Spinal cord (tissue), 10 donors: Measurements from ENCODE around the gene SAE1. TPM values are rescaled to one million over a fixed set of nuclear protein-coding genes. Genes with fewer than 3 reads are reported as not detected.
A peak's percentile ranks its signal among the peaks of the same experiment; 100 is the strongest.

ENCODE experiments used
- DNase-seq, 6 donors: peaks; one replicate each; pipeline versions ENCODE4 v3.0.0 to v3.0.0-alpha.2; 2013 to 2015; ENCODE audit warnings: low spot score in 6 of 6, low read depth in 4 of 6
- H3K27ac ChIP-seq: one replicate; pipeline ENCODE4 v1.5.1; 2013; ENCODE audit warnings: low read depth, low read length, control low read depth
- H3K27me3 ChIP-seq: one replicate; pipeline ENCODE4 v1.6.1; 2013; ENCODE audit warnings: low read length; ENCODE audit not compliant: control insufficient read depth, insufficient read depth
- H3K36me3 ChIP-seq: one replicate; pipeline ENCODE4 v1.6.1; 2013; ENCODE audit warnings: low read length; ENCODE audit not compliant: control insufficient read depth, insufficient read depth
- H3K4me1 ChIP-seq: one replicate; pipeline ENCODE4 v1.6.1; 2013; ENCODE audit warnings: low read length; ENCODE audit not compliant: control insufficient read depth, insufficient read depth
- H3K4me3 ChIP-seq: one replicate; pipeline ENCODE4 v1.5.1; 2013; ENCODE audit warnings: low read depth, low read length, control low read depth
- H3K9me3 ChIP-seq: one replicate; pipeline ENCODE4 v1.6.1; 2013; ENCODE audit warnings: low read length; ENCODE audit not compliant: control insufficient read depth, insufficient read depth
- WGBS: methylation state at CpG from one replicate; pipeline ENCODE4 v1.1.5; 2013; ENCODE audit warnings: missing lambda C conversion rate; ENCODE audit not compliant: insufficient coverage; 5-methylcytosine and 5-hydroxymethylcytosine counted together
- polyA plus RNA-seq, 2 donors: library from polyadenylated mRNA; unstranded; fragments of 120-200 nt; gene quantifications; one replicate each; pipeline ENCODE4 v1.2.1, GENCODE V29; 2013; ENCODE audit not compliant: insufficient read length in 2 of 2
- total RNA-seq, 2 donors: library from RNA; depleted of rRNA in 1 of 2; stranded (reverse); fragments of 120-200 nt in 1 of 2; fragments of >200 nt in 1 of 2; gene quantifications; one replicate each; pipeline versions ENCODE4 v1.2.3 to v1.2.4, GENCODE V29; 2013 to 2014
- donor health status: healthy.

Gene SAE1
- total and polyA plus RNA-seq, 4 donors: 89.8 to 121 (median 106) TPM

GRCh38 chr19:47102346-47103060 lies 28.1 kb upstream of the SAE1 start:
- H3K4me1 ChIP-seq: peaks cover 36% of the 10 kb centered on the region
- no peaks in the 10 kb centered on the region for H3K9me3 ChIP-seq
- no peaks in the 10 kb centered on the region for H3K27me3 ChIP-seq
- H3K4me3 ChIP-seq: no peak overlapping the region
- H3K27ac ChIP-seq: no peak overlapping the region
- DNase-seq: peak in 1 of 6 donors; percentile 49
- peaks cover 12% of the 10 kb centered on the region for H3K36me3 ChIP-seq
- 48% methylated on average over 4 of the region's 9 CpGs for WGBS

DNA sequence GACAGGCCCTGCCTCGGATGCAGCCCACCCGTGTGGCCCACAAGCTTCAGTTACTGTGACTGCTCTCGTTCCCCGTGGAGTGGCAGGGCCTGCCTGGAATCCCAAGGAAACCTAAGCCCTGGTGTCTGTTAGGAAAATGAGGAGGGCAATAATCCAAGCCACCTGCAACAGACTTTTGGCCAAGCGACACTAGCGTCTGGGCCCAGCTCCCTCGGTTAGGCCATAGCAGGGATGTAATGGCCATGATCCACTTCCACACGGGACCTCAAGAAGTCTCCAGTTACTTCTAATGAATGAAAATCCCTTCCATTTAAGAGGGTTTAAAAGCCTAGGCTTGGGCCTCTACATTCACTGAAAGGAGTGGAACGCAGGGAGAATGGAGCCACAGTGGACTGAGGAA lies 26.0 kb upstream of the SAE1 start:
- Histone ChIP-seq H3K36me3 (peaks cover 12% of the 10 kb centered on the region), H3K9me3 (no peaks in the 10 kb centered on the region), H3K4me1 (peaks cover 24% of the 10 kb centered on the region), H3K4me3 (no peak overlapping the region), H3K27ac (no peak overlapping the region), H3K27me3 (no peaks in the 10 kb centered on the region)
- DNase-seq: no peak
- 31% methylated on average over 8 of the region's 9 CpGs for WGBS

GRCh38 chr19:47105874-47106273 lies 24.8 kb upstream of the SAE1 start:
- no peak for DNase-seq
- no peaks in the 10 kb centered on the region for H3K27me3 ChIP-seq
- peaks cover 27% of the 10 kb centered on the region for H3K4me1 ChIP-seq
- H3K9me3 ChIP-seq: no peaks in the 10 kb centered on the region
- H3K27ac ChIP-seq: no peak overlapping the region
- no peak overlapping the region for H3K4me3 ChIP-seq
- H3K36me3 ChIP-seq: peaks cover 11% of the 10 kb centered on the region
- 89% methylated on average over 1 of the region's 2 CpGs for whole genome bisulfite sequencing

GRCh38 chr19:47106821-47107201 lies 23.8 kb upstream of the SAE1 start:
- Histone ChIP-seq H3K27me3 (no peaks in the 10 kb centered on the region), H3K27ac (peak overlapping the region; percentile 67), H3K4me3 (no peak overlapping the region), H3K36me3 (peaks cover 11% of the 10 kb centered on the region), H3K9me3 (no peaks in the 10 kb centered on the region), H3K4me1 (peaks cover 27% of the 10 kb centered on the region)
- 40% methylated on average over 1 of the region's 2 CpGs for WGBS
- no peak for DNase-seq

GRCh38 chr19:47107202-47107952 lies 23.3 kb upstream of the SAE1 start:
- H3K9me3 ChIP-seq: no peaks in the 10 kb centered on the region
- no peak for DNase-seq
- 37% methylated on average over 5 of the region's 9 CpGs for WGBS
- H3K4me3 ChIP-seq: no peak overlapping the region
- peaks cover 27% of the 10 kb centered on the region for H3K4me1 ChIP-seq
- H3K27ac ChIP-seq: peak overlapping the region; percentile 67
- peaks cover 11% of the 10 kb centered on the region for H3K36me3 ChIP-seq
- no peaks in the 10 kb centered on the region for H3K27me3 ChIP-seq

DNA sequence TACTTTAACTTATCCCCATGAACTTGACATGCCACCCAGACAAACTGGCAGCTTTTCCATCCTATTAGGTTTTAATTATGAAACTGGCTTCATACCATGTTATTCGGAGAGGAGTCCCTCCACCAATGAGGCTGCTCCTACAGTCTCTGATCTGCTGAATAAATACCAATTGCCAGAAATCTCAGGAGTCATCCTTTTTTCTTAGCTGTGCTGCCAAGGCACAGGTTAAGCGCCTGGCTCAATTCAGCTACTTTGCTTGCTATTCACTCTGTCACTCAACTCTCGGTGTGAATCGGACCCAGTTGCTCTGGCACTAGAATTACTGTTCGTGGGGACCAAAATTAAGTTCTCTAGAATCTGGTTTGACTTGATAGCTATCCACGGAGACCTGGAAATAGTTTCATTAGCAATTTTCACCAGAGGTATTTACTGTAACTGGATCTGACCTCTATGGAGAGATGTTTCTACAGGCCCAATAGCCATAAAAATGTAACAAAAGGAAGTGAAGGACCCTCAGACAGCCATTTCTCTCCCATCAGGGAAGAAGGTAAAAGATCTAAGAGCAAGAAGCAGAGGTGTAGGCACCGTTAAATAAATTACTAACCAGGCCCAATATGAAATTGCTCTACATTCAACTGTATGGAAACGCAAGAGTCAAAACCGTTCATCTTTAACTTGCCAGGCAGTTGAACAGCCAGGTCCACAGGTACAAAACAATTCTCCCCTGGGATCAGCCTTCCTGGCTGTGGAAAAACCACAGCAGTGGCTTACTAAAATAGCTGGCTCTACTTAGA lies 22.5 kb upstream of the SAE1 start:
- no peaks in the 10 kb centered on the region for H3K27me3 ChIP-seq
- H3K4me1 ChIP-seq: peaks cover 27% of the 10 kb centered on the region
- WGBS: 45% methylated on average over 7 of the region's 9 CpGs
- DNase-seq: peak in 1 of 6 donors; percentile 47
- H3K27ac ChIP-seq: peak overlapping the region; percentile 67
- H3K4me3 ChIP-seq: peak overlapping the region; percentile 9
- no peaks in the 10 kb centered on the region for H3K9me3 ChIP-seq
- peaks cover 11% of the 10 kb centered on the region for H3K36me3 ChIP-seq

- Histone ChIP-seq H3K4me1 (peaks cover 32% of the 10 kb centered on the region), H3K36me3 (peaks cover 11% of the 10 kb centered on the region), H3K4me3 (peak overlapping the region; percentile 90), H3K27me3 (no peaks in the 10 kb centered on the region), H3K9me3 (no peaks in the 10 kb centered on the region), H3K27ac (peak overlapping the region; percentile 99)
- DNase-seq: no peak
- no CpG with 5 or more reads among the region's 2 CpGs for WGBS
Measured at GRCh38 chr19:47109177-47109540, 21.5 kb upstream of the SAE1 start.

DNA sequence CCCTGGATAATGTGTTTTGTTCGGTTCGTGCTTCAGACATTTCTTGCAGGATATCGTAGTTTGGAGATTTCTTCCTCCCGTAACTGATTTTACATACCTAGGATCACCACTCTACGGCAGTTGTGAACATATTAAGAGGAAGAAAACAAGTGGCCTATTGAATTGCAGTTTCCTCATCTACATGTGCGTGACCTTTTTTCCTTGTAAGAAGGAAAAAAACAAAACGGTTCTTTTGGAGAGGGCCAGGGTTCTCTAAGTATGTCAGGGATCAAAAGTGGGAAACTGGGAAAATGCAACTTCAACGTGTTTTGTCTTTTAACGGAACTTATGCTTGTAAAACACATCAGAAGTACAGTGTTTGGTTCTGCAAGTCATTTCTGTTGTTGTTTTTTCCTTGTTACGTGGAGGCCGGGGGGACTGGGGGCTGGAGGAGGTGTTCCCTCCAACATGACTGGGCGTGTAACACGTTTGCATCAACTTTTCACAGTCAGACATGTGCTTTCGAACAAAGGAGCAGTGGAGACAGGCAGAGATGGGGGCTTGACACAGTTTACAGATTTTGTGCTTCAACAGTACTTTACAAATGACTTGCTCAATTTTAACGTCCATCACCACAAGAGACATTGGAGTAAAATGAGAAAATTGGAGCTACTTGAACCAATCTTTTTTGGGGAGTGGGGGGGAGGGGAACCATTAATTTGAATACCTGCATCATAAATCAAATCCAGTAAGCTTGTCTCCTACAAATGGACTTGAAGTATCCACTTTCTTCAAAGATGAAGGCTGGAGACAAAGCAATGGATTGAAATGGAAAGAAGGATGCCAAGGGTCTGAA lies 20.9 kb upstream of the SAE1 start:
- peak overlapping the region; percentile 99 for H3K27ac ChIP-seq
- H3K36me3 ChIP-seq: peaks cover 7% of the 10 kb centered on the region
- no peaks in the 10 kb centered on the region for H3K9me3 ChIP-seq
- peak in 2 of 6 donors; percentile 73 to 89 for DNase-seq
- peak overlapping the region; percentile 90 for H3K4me3 ChIP-seq
- H3K4me1 ChIP-seq: peaks cover 31% of the 10 kb centered on the region
- 0% methylated on average over 4 of the region's 15 CpGs for WGBS
- no peaks in the 10 kb centered on the region for H3K27me3 ChIP-seq

GRCh38 chr19:47110521-47111005 lies 20.1 kb upstream of the SAE1 start:
- H3K36me3 ChIP-seq: peaks cover 3% of the 10 kb centered on the region
- H3K27ac ChIP-seq: peak overlapping the region; percentile 99
- DNase-seq: peak in 1 of 6 donors; percentile 65
- WGBS: 0% methylated on average over 2 of the region's 12 CpGs
- peaks cover 28% of the 10 kb centered on the region for H3K4me1 ChIP-seq
- H3K9me3 ChIP-seq: no peaks in the 10 kb centered on the region
- H3K27me3 ChIP-seq: no peaks in the 10 kb centered on the region
- peak overlapping the region; percentile 90 for H3K4me3 ChIP-seq
